ENCODE data around the gene CGNL1. TPM values are rescaled to one million over a fixed set of nuclear protein-coding genes. Genes with fewer than 3 reads are reported as not detected.

Gene CGNL1
- total and polyA plus RNA-seq, 10 of the 15 experiments (the other 5 are each of a cell fraction or from before 2014, with no cell fraction given), result under 0.01 to 0.27 (median 0.04) TPM; not detected in 3

DNA sequence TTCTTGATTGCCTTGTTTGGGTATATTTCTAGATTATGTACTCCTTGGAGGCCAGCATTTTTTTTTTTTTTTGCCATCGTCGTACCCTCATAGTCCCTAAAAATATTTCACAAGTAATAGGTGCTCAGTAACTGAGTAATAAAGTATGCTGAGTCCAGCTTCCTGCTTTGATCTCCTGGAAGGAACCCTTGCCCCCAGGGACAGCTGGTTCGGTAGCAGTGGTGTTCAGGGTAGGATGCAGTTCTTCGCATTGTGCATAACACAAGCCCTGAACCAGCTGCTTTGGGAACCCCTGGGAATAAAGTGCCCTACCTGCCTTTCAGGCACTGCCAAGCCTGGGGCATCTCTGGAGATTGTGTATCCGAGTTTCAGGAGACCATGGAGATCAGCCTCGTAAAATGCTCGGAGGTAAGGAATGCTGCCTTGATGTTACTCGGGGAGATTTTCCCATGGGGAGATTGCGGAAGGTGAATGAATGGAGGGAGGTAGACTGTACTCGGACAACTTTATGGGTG lies 223.0 kb downstream of the CGNL1 start:
- Histone ChIP-seq H3K4me3 (no peak overlapping the region), H3K79me2 (ENCODE audit: control insufficient read depth, insufficient read depth, low read length) (no peaks in the 10 kb centered on the region), H4K20me1 (ENCODE audit: control insufficient read depth, insufficient read depth) (no peaks in the 10 kb centered on the region), H3K4me1 (ENCODE audit: control insufficient read depth, insufficient read depth, low read length) (no peaks in the 10 kb centered on the region), H3K4me2 (ENCODE audit: control insufficient read depth, insufficient read depth) (no peak overlapping the region), H3K36me3 (ENCODE audit: control insufficient read depth in 2 of 2, insufficient read depth in 2 of 2, low read length in 1 of 2) (no peaks in the 10 kb centered on the region), H3K27ac (ENCODE audit: control insufficient read depth, insufficient read depth) (no peak overlapping the region), H3K9ac (ENCODE audit: control insufficient read depth, insufficient read depth, low read length) (no peak overlapping the region), H3K27me3 (replicated peaks in 1 of 2; ENCODE audit: control insufficient read depth in 2 of 2, insufficient read depth in 2 of 2, low read length in 1 of 2) (no peaks in the 10 kb centered on the region; a peak in 1 of 4 replicates), H3K9me3 (replicated peaks; ENCODE audit: control insufficient read depth, insufficient read depth, low read length) (no peaks in the 10 kb centered on the region), H2AFZ (ENCODE audit: control insufficient read depth, low read depth, low read length) (no peak overlapping the region)
- ChIA-PET SMC1A (ENCODE audit: uncharacterized antibody, unreplicated experiment) (no interaction called here), POLR2A (no interaction called here), CTCF (interaction anchor here (1.0 kb wide), 1 partner anchor 133 kb away, joined by 4 read pairs; no protein-coding TSS in a partner anchor), RAD21 (ENCODE audit: unreplicated experiment) (no interaction called here)
- BruUV-seq (replicated peaks), result no TSS peak
- WGBS (ENCODE audit: insufficient coverage, insufficient replicate concordance, low lambda C conversion rate, missing lambda C conversion rate), result 39% methylated on average over 10 of the region's 10 CpGs
- DNase-seq (ENCODE audit: low read depth, low spot score) (no peak), ATAC-seq (no peak), FAIRE-seq (no peak)
- in situ Hi-C loops (cut with MboI) (no loop called here), intact Hi-C loops (cut with micrococcal nuclease; ENCODE audit: unreplicated experiment) (no loop called here)
- TF ChIP-seq, protein P1, sequence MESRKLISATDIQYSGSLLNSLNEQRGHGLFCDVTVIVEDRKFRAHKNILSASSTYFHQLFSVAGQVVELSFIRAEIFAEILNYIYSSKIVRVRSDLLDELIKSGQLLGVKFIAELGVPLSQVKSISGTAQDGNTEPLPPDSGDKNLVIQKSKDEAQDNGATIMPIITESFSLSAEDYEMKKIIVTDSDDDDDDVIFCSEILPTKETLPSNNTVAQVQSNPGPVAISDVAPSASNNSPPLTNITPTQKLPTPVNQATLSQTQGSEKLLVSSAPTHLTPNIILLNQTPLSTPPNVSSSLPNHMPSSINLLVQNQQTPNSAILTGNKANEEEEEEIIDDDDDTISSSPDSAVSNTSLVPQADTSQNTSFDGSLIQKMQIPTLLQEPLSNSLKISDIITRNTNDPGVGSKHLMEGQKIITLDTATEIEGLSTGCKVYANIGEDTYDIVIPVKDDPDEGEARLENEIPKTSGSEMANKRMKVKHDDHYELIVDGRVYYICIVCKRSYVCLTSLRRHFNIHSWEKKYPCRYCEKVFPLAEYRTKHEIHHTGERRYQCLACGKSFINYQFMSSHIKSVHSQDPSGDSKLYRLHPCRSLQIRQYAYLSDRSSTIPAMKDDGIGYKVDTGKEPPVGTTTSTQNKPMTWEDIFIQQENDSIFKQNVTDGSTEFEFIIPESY (IDR thresholded peaks at IDR 0.05), result no peak
- TF ChIP-seq, protein P2, sequence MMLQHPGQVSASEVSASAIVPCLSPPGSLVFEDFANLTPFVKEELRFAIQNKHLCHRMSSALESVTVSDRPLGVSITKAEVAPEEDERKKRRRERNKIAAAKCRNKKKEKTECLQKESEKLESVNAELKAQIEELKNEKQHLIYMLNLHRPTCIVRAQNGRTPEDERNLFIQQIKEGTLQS (IDR thresholded peaks at IDR 0.05; ENCODE audit: borderline replicate concordance, extremely low read depth, low read depth, low read length), result no peak
- TF ChIP-seq ZNF622 (IDR thresholded peaks at IDR 0.05) (no peak), CHD4 (IDR thresholded peaks at IDR 0.05) (no peak), PML (IDR thresholded peaks at IDR 0.05; ENCODE audit: low read length) (no peak), CREM (IDR thresholded peaks at IDR 0.05; ENCODE audit: low read depth) (no peak), KAT2A (conservative IDR thresholded peaks at IDR 0.05; ENCODE audit: control insufficient read depth, low read depth, low read length) (no peak)
- TF ChIP-seq, protein P3, sequence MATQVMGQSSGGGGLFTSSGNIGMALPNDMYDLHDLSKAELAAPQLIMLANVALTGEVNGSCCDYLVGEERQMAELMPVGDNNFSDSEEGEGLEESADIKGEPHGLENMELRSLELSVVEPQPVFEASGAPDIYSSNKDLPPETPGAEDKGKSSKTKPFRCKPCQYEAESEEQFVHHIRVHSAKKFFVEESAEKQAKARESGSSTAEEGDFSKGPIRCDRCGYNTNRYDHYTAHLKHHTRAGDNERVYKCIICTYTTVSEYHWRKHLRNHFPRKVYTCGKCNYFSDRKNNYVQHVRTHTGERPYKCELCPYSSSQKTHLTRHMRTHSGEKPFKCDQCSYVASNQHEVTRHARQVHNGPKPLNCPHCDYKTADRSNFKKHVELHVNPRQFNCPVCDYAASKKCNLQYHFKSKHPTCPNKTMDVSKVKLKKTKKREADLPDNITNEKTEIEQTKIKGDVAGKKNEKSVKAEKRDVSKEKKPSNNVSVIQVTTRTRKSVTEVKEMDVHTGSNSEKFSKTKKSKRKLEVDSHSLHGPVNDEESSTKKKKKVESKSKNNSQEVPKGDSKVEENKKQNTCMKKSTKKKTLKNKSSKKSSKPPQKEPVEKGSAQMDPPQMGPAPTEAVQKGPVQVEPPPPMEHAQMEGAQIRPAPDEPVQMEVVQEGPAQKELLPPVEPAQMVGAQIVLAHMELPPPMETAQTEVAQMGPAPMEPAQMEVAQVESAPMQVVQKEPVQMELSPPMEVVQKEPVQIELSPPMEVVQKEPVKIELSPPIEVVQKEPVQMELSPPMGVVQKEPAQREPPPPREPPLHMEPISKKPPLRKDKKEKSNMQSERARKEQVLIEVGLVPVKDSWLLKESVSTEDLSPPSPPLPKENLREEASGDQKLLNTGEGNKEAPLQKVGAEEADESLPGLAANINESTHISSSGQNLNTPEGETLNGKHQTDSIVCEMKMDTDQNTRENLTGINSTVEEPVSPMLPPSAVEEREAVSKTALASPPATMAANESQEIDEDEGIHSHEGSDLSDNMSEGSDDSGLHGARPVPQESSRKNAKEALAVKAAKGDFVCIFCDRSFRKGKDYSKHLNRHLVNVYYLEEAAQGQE (IDR thresholded peaks at IDR 0.05; ENCODE audit: low read depth, low read length), result no peak
- TF ChIP-seq, protein P4, sequence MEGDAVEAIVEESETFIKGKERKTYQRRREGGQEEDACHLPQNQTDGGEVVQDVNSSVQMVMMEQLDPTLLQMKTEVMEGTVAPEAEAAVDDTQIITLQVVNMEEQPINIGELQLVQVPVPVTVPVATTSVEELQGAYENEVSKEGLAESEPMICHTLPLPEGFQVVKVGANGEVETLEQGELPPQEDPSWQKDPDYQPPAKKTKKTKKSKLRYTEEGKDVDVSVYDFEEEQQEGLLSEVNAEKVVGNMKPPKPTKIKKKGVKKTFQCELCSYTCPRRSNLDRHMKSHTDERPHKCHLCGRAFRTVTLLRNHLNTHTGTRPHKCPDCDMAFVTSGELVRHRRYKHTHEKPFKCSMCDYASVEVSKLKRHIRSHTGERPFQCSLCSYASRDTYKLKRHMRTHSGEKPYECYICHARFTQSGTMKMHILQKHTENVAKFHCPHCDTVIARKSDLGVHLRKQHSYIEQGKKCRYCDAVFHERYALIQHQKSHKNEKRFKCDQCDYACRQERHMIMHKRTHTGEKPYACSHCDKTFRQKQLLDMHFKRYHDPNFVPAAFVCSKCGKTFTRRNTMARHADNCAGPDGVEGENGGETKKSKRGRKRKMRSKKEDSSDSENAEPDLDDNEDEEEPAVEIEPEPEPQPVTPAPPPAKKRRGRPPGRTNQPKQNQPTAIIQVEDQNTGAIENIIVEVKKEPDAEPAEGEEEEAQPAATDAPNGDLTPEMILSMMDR (IDR thresholded peaks at IDR 0.05 in 2 of 3, conservative IDR thresholded peaks at IDR 0.05 in 1 of 3; ENCODE audit: control insufficient read depth in 2 of 3, extremely low read depth in 1 of 3, insufficient read depth in 1 of 3, low read depth in 3 of 3, low read length in 3 of 3), result no peak
- TF ChIP-seq, protein P5, sequence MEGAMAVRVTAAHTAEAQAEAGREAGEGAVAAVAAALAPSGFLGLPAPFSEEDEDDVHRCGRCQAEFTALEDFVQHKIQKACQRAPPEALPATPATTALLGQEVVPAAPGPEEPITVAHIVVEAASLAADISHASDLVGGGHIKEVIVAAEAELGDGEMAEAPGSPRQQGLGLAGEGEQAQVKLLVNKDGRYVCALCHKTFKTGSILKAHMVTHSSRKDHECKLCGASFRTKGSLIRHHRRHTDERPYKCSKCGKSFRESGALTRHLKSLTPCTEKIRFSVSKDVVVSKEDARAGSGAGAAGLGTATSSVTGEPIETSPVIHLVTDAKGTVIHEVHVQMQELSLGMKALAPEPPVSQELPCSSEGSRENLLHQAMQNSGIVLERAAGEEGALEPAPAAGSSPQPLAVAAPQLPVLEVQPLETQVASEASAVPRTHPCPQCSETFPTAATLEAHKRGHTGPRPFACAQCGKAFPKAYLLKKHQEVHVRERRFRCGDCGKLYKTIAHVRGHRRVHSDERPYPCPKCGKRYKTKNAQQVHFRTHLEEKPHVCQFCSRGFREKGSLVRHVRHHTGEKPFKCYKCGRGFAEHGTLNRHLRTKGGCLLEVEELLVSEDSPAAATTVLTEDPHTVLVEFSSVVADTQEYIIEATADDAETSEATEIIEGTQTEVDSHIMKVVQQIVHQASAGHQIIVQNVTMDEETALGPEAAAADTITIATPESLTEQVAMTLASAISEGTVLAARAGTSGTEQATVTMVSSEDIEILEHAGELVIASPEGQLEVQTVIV (IDR thresholded peaks at IDR 0.05; ENCODE audit: borderline replicate concordance, partially characterized antibody), result no peak
- TF ChIP-seq, protein P6, sequence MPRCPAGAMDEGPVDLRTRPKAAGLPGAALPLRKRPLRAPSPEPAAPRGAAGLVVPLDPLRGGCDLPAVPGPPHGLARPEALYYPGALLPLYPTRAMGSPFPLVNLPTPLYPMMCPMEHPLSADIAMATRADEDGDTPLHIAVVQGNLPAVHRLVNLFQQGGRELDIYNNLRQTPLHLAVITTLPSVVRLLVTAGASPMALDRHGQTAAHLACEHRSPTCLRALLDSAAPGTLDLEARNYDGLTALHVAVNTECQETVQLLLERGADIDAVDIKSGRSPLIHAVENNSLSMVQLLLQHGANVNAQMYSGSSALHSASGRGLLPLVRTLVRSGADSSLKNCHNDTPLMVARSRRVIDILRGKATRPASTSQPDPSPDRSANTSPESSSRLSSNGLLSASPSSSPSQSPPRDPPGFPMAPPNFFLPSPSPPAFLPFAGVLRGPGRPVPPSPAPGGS (IDR thresholded peaks at IDR 0.05; ENCODE audit: borderline replicate concordance, insufficient read depth, low read depth, low read length, poor library complexity, severe bottlenecking), result no peak

Measured in GM12878 (cell line).